Neural cell (in vitro differentiated cells): ENCODE measurements around the gene MAP3K7CL. TPM values are rescaled to one million over a fixed set of nuclear protein-coding genes. Genes with fewer than 3 reads are reported as not detected.

Experiments
- H2AFZ ChIP-seq: fragments of 200-600, 300-800 bp; sonication (generic), shearing (Covaris generic); 2 replicates; pipeline ENCODE4 v1.6.0; 2014; ENCODE audit warnings: low read depth, mild to moderate bottlenecking, antibody characterized with exemption, low read length, moderate library complexity
- H3F3A ChIP-seq: fragments of 200-600 bp; shearing (Covaris generic); 2 replicates; pipeline ENCODE4 v1.6.1; 2016; ENCODE audit warnings: mild to moderate bottlenecking, moderate library complexity, mixed read lengths, antibody characterized with exemption, low read length; ENCODE audit not compliant: insufficient read depth, poor library complexity, severe bottlenecking
- H3K27ac ChIP-seq: fragments of 200-600, 300-800 bp; sonication (generic), shearing (Covaris generic); 2 replicates; pipeline ENCODE4 v1.5.1; 2014; ENCODE audit warnings: mild to moderate bottlenecking, low read length, moderate library complexity
- H3K27me3 ChIP-seq: fragments of 300-800, 200-600 bp; sonication (generic), shearing (Covaris generic); 2 replicates; pipeline ENCODE4 v1.6.0; 2014; ENCODE audit warnings: mild to moderate bottlenecking, low read depth, low read length, moderate library complexity; ENCODE audit not compliant: insufficient read depth
- H3K36me3 ChIP-seq: fragments of 300-800, 200-600 bp; sonication (generic), shearing (Covaris generic); 2 replicates; pipeline ENCODE4 v1.5.1; 2014; ENCODE audit warnings: mild to moderate bottlenecking, antibody characterized with exemption, low read length, moderate library complexity; ENCODE audit not compliant: insufficient read depth
- H3K4me2 ChIP-seq: fragments of 300-800, 200-600 bp; sonication (generic), shearing (Covaris generic); 2 replicates; pipeline ENCODE4 v1.6.0; 2014; ENCODE audit warnings: mild to moderate bottlenecking, low read length
- H3K4me3 ChIP-seq: fragments of 300-800, 200-600 bp; sonication (generic), shearing (Covaris generic); 2 replicates; pipeline ENCODE4 v1.5.1; 2014; ENCODE audit warnings: mild to moderate bottlenecking, low read length, moderate library complexity
- H3K79me2 ChIP-seq: fragments of 200-600 bp; shearing (Covaris generic); replicated peaks from 2 replicates; pipeline ENCODE4 v1.6.0; 2014; ENCODE audit warnings: mild to moderate bottlenecking, low read length, moderate library complexity; ENCODE audit not compliant: insufficient read depth
- H3K9ac ChIP-seq: fragments of 300-800, 200-600 bp; sonication (generic), shearing (Covaris generic); 2 replicates; pipeline ENCODE4 v1.6.1; 2016; ENCODE audit warnings: mild to moderate bottlenecking, low read length, mixed read lengths
- H3K9me2 ChIP-seq: fragments of 200-600 bp; shearing (Covaris generic); 2 replicates; pipeline ENCODE4 v1.6.1; 2016; ENCODE audit warnings: mild to moderate bottlenecking, low read length, mixed read lengths; ENCODE audit not compliant: insufficient read depth
- H3K9me3 ChIP-seq: fragments of 200-600, 300-800 bp; sonication (generic), shearing (Covaris generic); 2 replicates; pipeline ENCODE4 v1.6.1; 2016; ENCODE audit warnings: mild to moderate bottlenecking, mixed run types, low read length, moderate library complexity, mixed read lengths
- H4K20me1 ChIP-seq: fragments of 200-600 bp; shearing (Covaris generic); 2 replicates; pipeline ENCODE4 v1.6.1; 2016; ENCODE audit warnings: mild to moderate bottlenecking, mixed run types; ENCODE audit not compliant: insufficient read depth
- CTCF ChIP-seq: fragments of 450-650 bp; IDR thresholded peaks from 2 replicates; pipeline ENCODE4 v1.5.1; 2014; ENCODE audit warnings: antibody characterized with exemption, mild to moderate bottlenecking, moderate library complexity; ENCODE audit not compliant: poor library complexity, severe bottlenecking
- EP300 ChIP-seq: fragments of 450-650 bp; conservative IDR thresholded peaks from 2 replicates; pipeline ENCODE4 v1.6.1; 2014; ENCODE audit warnings: antibody characterized with exemption, mild to moderate bottlenecking, moderate library complexity; ENCODE audit not compliant: poor library complexity, severe bottlenecking
- EZH2 ChIP-seq: fragments of 200-600, 300-800 bp; shearing (Covaris generic), sonication (generic); IDR thresholded peaks from 2 replicates; pipeline ENCODE4 v1.6.1; 2014; ENCODE audit warnings: antibody characterized with exemption, low read length, borderline replicate concordance, mild to moderate bottlenecking; ENCODE audit not compliant: insufficient read depth, poor library complexity, severe bottlenecking
- MXI1 ChIP-seq: fragments of 450-650 bp; conservative IDR thresholded peaks from 2 replicates; pipeline ENCODE4 v1.6.1; 2014; ENCODE audit warnings: antibody characterized with exemption, mild to moderate bottlenecking; ENCODE audit not compliant: poor library complexity, severe bottlenecking
- POLR2AphosphoS5 ChIP-seq: IDR thresholded peaks from 2 replicates; pipeline ENCODE4 v1.6.1; 2012
- RAD21 ChIP-seq: fragments of 450-650 bp; conservative IDR thresholded peaks from 2 replicates; pipeline ENCODE4 v1.6.1; 2014; ENCODE audit warnings: antibody characterized with exemption, mild to moderate bottlenecking, moderate library complexity
- REST ChIP-seq: IDR thresholded peaks from 2 replicates; pipeline ENCODE4 v1.6.1; 2012; ENCODE audit warnings: borderline replicate concordance
- SMC3 ChIP-seq: fragments of 450-650 bp; conservative IDR thresholded peaks from 2 replicates; pipeline ENCODE4 v1.6.1; 2014; ENCODE audit warnings: antibody characterized with exemption, mild to moderate bottlenecking, moderate library complexity; ENCODE audit not compliant: poor library complexity
- TAF1 ChIP-seq: IDR thresholded peaks from 2 replicates; pipeline ENCODE4 v1.6.1; 2012; ENCODE audit warnings: low read depth
- polyA plus RNA-seq: library from polyadenylated mRNA; depleted of rRNA; stranded (reverse); fragments of >200 nt; gene quantifications from 2 replicates; pipeline ENCODE4 v1.2.3, GENCODE V29; 2014

MAP3K7CL gene
- polyA plus RNA-seq, 1 donor from 2014 or later, result not detected

- Histone ChIP-seq H3K4me2 (no peak overlapping the region), H3K9ac (no peak overlapping the region), H3K36me3 (no peaks in the 10 kb centered on the region), H3K4me3 (no peak overlapping the region), H4K20me1 (no peaks in the 10 kb centered on the region), H3F3A (no peaks in the 10 kb centered on the region), H3K9me2 (no peaks in the 10 kb centered on the region), H3K79me2 (no peaks in the 10 kb centered on the region), H3K27me3 (no peaks in the 10 kb centered on the region), H2AFZ (no peak overlapping the region), H3K27ac (no peak overlapping the region), H3K9me3 (no peaks in the 10 kb centered on the region)
- TF ChIP-seq SMC3 (no peak), REST (no peak), POLR2AphosphoS5 (no peak), MXI1 (no peak), EZH2 (no peak), CTCF (no peak), RAD21 (no peak), EP300 (no peak), TAF1 (no peak)
These were observed 5.8 kb upstream of the MAP3K7CL start for GRCh38 chr21:29124645-29125044.

GRCh38 chr21:29125191-29125590, 5.3 kb upstream of the MAP3K7CL start:
- no peaks in the 10 kb centered on the region for H3K79me2 ChIP-seq
- H3K4me3 ChIP-seq, result no peak overlapping the region
- no peak for TF ChIP-seq POLR2AphosphoS5
- no peak for TF ChIP-seq CTCF
- TF ChIP-seq REST, result no peak
- TF ChIP-seq RAD21, result no peak
- no peak for TF ChIP-seq EP300
- no peak for TF ChIP-seq MXI1
- TF ChIP-seq TAF1, result no peak
- TF ChIP-seq EZH2, result no peak
- TF ChIP-seq SMC3, result no peak
- H3K9me3 ChIP-seq, result no peaks in the 10 kb centered on the region
- H3K9ac ChIP-seq, result no peak overlapping the region
- H3F3A ChIP-seq, result no peaks in the 10 kb centered on the region
- no peaks in the 10 kb centered on the region for H3K9me2 ChIP-seq
- no peak overlapping the region for H2AFZ ChIP-seq
- no peak overlapping the region for H3K27ac ChIP-seq
- H4K20me1 ChIP-seq, result no peaks in the 10 kb centered on the region
- no peaks in the 10 kb centered on the region for H3K27me3 ChIP-seq
- H3K36me3 ChIP-seq, result no peaks in the 10 kb centered on the region
- no peak overlapping the region for H3K4me2 ChIP-seq
